HUES48 (cell line): ENCODE measurements around the gene LHX3.
"Not testable (repeated sequence)": the region's sequence is repeated elsewhere in the genome, so short reads cannot be mapped to it uniquely, and the experiment has no call there.

ENCODE experiments used
- H3K27ac ChIP-seq: one replicate; pipeline ENCODE4 v1.7.0; 2013; ENCODE audit warnings: low read depth, low read length, inconsistent platforms
- H3K27me3 ChIP-seq: 2 replicates; pipeline ENCODE4 v1.6.1; 2013; ENCODE audit warnings: mild to moderate bottlenecking, low read length; ENCODE audit not compliant: control insufficient read depth, insufficient read depth
- H3K36me3 ChIP-seq: 2 replicates; pipeline ENCODE4 v1.6.1; 2013; ENCODE audit warnings: low read length; ENCODE audit not compliant: control insufficient read depth, insufficient read depth
- H3K4me1 ChIP-seq: 2 replicates; pipeline ENCODE4 v1.6.1; 2013; ENCODE audit warnings: mild to moderate bottlenecking, low read length; ENCODE audit not compliant: control insufficient read depth, insufficient read depth
- H3K4me3 ChIP-seq: 2 replicates; pipeline ENCODE4 v1.5.1; 2013; ENCODE audit warnings: mild to moderate bottlenecking, low read depth, low read length
- H3K9ac ChIP-seq: 2 replicates; pipeline ENCODE4 v1.6.1; 2013; ENCODE audit warnings: mild to moderate bottlenecking, low read depth, low read length, moderate library complexity
- H3K9me3 ChIP-seq: 2 replicates; pipeline ENCODE4 v1.6.1; 2013; ENCODE audit warnings: low read length; ENCODE audit not compliant: control insufficient read depth, insufficient read depth

Gene LHX3

DNA sequence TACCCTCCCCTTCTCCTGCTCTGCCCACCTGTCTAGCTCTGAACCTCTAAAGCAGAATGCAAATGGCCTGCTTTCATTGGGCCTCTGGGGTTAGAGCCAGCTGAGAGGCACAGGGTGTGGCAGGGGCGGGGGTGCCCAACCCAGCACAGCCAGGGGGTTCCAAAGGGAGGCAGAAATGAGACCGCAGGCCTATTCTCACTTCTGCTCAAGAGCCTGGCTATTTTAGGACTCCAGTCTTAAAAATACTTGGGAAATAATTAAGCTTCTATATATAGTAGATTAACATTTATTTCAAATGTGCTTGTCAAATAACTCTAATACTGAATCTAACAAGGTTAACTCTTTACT, 35.0 kb upstream of the LHX3 start:
- peaks cover 24% of the 10 kb centered on the region for H3K4me1 ChIP-seq
- H3K27me3 ChIP-seq = no peaks in the 10 kb centered on the region
- H3K36me3 ChIP-seq = peaks cover 15% of the 10 kb centered on the region
- H3K4me3 ChIP-seq = no peak overlapping the region
- no peaks in the 10 kb centered on the region for H3K9me3 ChIP-seq
- no peak overlapping the region for H3K27ac ChIP-seq
- H3K9ac ChIP-seq = no peak overlapping the region

DNA sequence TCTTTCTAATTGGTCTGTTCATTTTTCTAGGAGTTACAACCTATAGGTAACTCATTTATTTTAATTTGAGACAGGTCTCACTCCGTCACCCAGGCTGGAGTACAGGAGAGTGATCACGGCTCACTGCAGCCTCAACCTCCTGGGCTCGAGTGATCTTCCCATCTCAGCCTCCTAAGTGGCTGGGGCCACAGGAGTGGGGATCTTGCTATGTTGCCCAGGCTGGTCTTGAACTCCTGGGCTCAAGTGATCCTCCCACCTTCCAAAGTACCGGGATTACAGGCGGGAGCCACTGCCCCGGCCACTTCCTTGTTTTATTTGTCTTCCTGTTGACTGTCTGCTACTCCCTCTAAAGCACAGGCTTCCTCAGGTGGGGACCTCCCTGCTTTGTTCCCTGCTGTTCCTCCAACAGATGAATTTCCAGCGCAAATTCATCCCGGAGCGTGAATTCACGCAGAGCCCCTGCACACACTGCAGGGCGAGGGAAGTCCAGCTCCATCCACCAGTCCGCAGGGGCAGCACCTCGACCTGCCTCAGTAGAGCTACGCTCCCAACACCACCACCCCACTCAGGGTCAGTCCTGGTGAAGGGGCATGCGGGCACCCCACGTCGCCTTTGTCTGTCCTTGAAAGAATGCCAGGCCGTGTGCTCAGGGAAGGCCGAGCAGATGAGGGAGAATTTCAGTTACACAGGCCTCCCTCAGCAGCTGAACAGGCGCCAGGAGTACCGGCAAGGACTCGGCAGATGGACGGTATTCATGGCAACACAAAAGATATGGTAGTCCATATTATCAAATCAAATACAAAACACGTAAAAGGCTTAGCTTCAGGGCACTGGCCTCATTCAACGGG, 34.4 kb upstream of the LHX3 start:
- H3K4me1 ChIP-seq = peaks cover 18% of the 10 kb centered on the region
- no peaks in the 10 kb centered on the region for H3K9me3 ChIP-seq
- H3K4me3 ChIP-seq = no peak overlapping the region
- no peaks in the 10 kb centered on the region for H3K27me3 ChIP-seq
- H3K27ac ChIP-seq = no peak overlapping the region
- no peak overlapping the region for H3K9ac ChIP-seq
- peaks cover 15% of the 10 kb centered on the region for H3K36me3 ChIP-seq

DNA sequence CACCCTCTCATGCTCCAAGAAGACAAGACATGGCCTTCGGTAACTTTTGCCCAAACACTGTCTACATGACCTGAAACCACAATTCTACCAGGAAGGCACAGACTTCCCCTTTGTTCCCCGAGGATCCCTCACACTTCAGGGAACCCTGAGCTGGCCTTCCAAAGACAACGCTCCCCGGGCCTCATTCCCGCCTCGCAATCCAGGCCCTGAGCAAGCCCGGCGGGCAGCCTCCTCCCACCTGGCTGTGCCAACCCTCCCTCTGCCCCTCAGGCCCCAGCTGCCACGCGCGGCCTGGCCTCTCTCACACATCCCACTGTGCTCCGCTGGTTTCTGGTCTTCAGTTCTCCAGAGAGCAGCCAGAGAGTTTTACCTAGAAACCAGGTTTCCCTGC, 33.4 kb upstream of the LHX3 start:
- Histone ChIP-seq H3K4me3 (no peak overlapping the region), H3K27me3 (no peaks in the 10 kb centered on the region), H3K4me1 (peaks cover 8% of the 10 kb centered on the region), H3K9ac (no peak overlapping the region), H3K27ac (no peak overlapping the region), H3K36me3 (peaks cover 15% of the 10 kb centered on the region), H3K9me3 (no peaks in the 10 kb centered on the region)

DNA sequence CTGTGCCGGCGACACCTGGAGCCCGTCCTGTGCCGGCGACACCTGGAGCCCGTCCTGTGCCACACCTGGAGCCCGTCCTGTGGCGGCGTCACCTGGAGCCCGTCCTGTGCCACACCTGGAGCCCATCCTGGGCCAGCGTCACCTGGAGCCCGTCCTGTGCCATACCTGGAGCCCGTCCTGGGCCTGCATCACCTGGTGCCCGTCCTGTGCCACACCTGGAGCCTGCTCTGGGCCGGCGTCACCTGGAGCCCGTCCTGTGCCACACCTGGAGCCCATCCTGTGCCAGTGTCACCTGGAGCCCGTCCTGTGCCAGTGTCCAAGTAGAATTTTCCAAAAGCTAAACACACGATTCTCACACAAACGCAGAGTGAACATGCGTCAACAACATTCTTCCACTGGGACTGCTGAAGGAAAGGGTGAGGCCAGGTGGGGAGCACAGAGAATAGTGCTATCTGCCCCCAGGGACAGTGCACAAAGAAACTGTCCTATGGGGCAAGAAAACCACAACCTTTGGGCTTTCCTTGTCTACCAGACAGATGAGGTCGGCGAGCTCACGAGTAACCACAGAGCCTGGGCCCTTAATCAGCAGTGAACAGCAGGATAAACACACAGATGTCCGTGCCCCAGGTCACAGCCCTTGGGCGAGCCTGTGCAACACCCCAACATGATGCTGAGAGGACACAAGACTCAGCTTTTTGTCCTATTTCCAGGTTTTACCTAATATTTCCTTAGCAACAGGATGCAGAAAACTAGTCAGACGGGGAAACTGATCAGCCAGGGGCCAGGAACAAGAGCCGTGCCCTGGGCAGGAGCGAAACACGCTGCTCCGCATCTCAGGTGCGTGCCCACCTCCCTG, 32.8 kb upstream of the LHX3 start:
- Histone ChIP-seq H3K27me3 (no peaks in the 10 kb centered on the region), H3K36me3 (peaks cover 15% of the 10 kb centered on the region), H3K4me1 (peaks cover 2% of the 10 kb centered on the region; the same call in 1 of the 2 replicates), H3K27ac (no peak overlapping the region), H3K9me3 (no peaks in the 10 kb centered on the region), H3K9ac (no peak overlapping the region), H3K4me3 (no peak overlapping the region)

DNA sequence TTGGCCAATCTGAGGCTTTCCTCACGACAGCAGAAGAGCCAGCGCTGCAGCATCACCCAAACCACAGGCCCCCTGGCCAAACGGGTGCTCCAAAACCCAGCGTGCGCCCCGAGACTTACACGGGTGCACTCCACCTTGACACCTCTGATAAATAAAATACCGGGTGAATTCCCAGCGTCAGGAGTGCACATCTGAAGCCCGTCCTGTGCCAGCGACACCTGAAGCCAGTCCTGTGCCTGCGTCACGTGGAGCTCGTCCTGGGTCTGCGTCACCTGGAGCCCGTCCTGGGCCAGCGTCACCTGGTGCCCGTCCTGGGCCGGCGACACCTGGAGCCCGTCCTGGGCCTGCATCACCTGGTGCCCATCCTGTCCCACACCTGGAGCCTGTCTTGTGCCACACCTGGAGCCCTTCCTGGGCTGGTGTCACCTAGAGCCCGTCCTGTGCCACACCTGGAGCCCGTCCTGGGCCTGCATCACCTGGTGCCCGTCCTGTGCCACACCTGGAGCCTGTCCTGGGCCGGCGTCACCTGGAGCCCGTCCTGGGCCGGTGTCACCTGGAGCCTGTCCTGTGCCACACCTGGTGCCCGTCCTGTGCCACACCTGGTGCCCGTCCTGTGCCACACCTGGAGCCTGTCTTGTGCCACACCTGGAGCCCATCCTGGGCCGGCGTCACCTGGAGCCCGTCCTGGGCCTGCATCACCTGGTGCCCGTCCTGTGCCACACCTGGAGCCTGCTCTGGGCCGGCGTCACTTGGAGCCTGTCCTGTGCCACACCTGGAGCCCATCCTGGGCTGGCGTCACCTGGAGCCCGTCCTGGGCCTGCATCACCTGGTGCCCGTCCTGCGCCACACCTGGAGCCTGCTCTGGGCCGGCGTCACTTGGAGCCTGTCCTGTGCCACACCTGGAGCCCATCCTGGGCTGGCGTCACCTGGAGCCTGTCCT, 31.8 kb upstream of the LHX3 start:
- not testable (repeated sequence) for H3K9ac ChIP-seq, H3K4me1 ChIP-seq, H3K27me3 ChIP-seq, H3K9me3 ChIP-seq, H3K4me3 ChIP-seq, H3K27ac ChIP-seq
- peaks cover 15% of the 10 kb centered on the region for H3K36me3 ChIP-seq

DNA sequence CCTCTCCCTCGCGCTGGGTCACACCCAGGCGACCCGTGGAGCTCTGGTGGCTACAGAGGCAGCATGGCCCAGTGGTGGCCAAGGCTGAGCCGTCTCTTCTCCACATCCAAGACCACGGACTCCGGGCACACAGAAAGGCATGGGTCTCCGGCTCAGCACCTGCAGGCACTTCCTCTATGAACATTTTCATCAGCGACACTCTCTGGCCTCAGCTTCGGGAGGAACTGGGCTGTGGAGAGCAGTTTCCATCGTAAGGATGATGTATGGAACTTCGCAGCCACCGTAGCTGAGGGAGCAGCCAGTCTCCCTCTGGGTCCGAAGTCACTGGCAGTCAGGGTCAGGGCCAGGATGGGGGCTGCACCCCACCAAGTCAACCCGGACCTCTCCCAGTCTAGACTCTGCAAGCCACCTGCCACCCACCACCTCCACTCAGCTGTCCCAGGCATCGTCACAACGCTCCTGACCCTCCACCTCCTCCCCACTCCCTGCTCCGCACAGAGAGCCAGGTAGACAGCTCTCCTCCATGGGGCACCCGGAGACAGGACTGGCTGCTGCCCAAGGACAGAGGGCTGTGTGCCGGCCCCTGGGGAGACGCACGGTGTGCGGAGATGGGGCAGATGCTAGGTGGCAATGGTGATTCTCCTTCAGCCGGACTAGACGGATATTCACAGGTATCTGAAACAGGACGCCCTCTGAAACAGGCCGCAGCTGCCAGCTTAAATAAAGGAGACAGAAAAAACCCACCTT, 31.0 kb upstream of the LHX3 start:
- H3K4me1 ChIP-seq = no peaks in the 10 kb centered on the region
- no peak overlapping the region for H3K4me3 ChIP-seq
- H3K27ac ChIP-seq = no peak overlapping the region

DNA sequence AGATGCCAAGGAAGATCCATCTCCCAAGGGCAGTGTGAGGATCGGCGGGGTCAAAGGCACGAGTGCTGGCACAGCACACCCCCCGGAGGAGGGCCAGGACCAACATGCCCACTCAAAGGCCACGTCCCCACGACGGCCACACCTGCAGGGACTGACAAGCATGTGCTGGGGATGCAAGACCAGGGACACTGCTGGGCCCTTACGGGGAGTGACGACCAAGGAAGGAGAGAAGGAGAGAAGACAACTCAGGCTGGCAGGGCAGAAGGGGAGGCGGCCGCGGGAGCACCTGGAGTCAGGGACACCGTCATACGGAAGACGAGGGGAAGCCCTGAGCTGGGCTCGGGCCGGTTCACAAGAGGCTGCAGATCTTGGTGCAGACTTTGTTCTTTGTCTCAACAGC, 30.2 kb upstream of the LHX3 start:
- no peak overlapping the region for H3K27ac ChIP-seq
- no peaks in the 10 kb centered on the region for H3K9me3 ChIP-seq
- H3K4me3 ChIP-seq = no peak overlapping the region
- H3K4me1 ChIP-seq = no peaks in the 10 kb centered on the region
- no peak overlapping the region for H3K9ac ChIP-seq
- H3K36me3 ChIP-seq = peaks cover 19% of the 10 kb centered on the region
- no peaks in the 10 kb centered on the region for H3K27me3 ChIP-seq

More for the DNA sequence above, 31.0 kb upstream of the LHX3 start:
- H3K36me3 ChIP-seq = peaks cover 19% of the 10 kb centered on the region
- H3K9ac ChIP-seq = no peak overlapping the region
- no peaks in the 10 kb centered on the region for H3K27me3 ChIP-seq
- no peaks in the 10 kb centered on the region for H3K9me3 ChIP-seq

DNA sequence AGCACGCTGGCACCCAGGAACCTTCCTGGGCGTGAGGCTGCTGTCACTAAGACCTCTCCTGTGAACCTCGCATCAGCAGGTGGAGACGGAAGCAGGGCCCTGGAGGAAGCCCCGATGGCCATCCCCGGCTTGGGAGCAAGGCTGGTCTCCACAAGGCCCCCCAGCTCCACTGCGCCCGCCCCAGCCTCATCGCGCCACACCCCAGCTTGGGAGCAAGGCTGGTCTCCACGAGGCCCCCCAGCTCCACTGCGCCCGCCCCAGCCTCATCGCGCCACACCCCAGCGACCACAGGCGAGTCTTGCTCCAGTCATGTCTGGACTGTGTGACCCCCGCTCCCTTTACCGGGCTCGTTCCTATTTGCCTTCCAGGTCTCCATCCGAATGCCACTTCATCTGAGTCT, 29.7 kb upstream of the LHX3 start:
- Histone ChIP-seq H3K4me1 (no peaks in the 10 kb centered on the region), H3K27me3 (no peaks in the 10 kb centered on the region), H3K9me3 (no peaks in the 10 kb centered on the region), H3K9ac (no peak overlapping the region), H3K36me3 (peaks cover 19% of the 10 kb centered on the region), H3K27ac (no peak overlapping the region), H3K4me3 (no peak overlapping the region)

DNA sequence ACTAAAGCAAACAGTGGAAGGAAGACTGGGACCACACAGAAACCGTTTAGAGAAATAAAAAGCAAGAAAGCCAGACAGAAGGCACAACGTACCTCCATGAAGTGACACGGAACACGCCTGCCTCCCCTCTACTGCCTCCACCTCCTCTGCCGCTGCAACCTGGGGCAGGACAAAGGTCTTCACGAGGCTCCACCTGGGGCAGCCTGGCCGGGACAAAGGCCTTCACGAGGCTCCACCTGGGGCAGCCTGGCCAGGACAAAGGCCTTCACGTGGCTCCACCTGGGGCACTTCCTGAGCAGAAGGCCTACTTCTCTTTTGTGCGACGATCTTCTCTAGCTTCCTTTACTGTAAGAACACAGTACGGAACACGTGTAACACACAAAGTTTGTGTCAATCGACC, 28.9 kb upstream of the LHX3 start:
- H3K9me3 ChIP-seq = no peaks in the 10 kb centered on the region
- no peaks in the 10 kb centered on the region for H3K4me1 ChIP-seq
- no peaks in the 10 kb centered on the region for H3K27me3 ChIP-seq
- H3K9ac ChIP-seq = no peak overlapping the region
- H3K36me3 ChIP-seq = peaks cover 19% of the 10 kb centered on the region
- H3K4me3 ChIP-seq = no peak overlapping the region
- H3K27ac ChIP-seq = no peak overlapping the region

DNA sequence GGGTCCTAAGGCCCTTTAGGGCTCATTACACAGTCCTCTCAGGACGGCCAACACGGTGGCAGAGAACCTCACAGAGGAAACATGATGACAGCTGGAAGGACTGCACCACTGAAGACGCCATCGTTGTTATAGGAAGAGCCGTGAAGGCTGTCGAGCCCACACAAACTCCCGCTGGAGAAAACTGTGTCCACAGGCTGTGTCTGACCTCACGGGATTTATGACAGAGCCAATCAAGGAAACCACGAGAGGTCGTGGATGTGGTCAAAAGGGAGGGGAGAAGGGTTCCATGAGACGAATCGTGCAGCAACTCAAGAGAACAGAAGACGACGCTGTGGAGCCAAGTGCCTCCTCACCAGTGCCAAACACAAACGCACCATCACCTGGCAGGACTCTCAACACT, 28.5 kb upstream of the LHX3 start:
- H3K27ac ChIP-seq = no peak overlapping the region
- H3K36me3 ChIP-seq = peaks cover 19% of the 10 kb centered on the region
- no peak overlapping the region for H3K4me3 ChIP-seq
- no peak overlapping the region for H3K9ac ChIP-seq
- no peaks in the 10 kb centered on the region for H3K4me1 ChIP-seq
- H3K27me3 ChIP-seq = no peaks in the 10 kb centered on the region
- H3K9me3 ChIP-seq = no peaks in the 10 kb centered on the region
